Psoas muscle (tissue), 8 donors: Measurements from ENCODE around the gene ANKAR. TPM values are rescaled to one million over a fixed set of nuclear protein-coding genes. Genes with fewer than 3 reads are reported as not detected.

Experiments
- ATAC-seq, 4 donors: fragments of 200-7000 bp; cut with Tn5 transposase; one replicate each; pipeline ENCODE4 v1.9.1; 2020; ENCODE audit warnings: moderate library complexity in 3 of 4, mild to moderate bottlenecking in 2 of 4
- DNase-seq, 2 donors: peaks; one replicate each; pipeline ENCODE4 v3.0.0-alpha.2; 2020
- H3K27ac ChIP-seq: fragments of 200-600 bp; one replicate; pipeline ENCODE4 v1.8.0; 2022
- H3K27me3 ChIP-seq, 3 donors: fragments of 200-600 bp in 1 of 3; one replicate each; pipeline versions ENCODE4 v1.6.1 to v1.8.0; 2013 to 2022; ENCODE audit warnings: low read length in 2 of 3, mild to moderate bottlenecking in 2 of 3, moderate library complexity in 1 of 3; ENCODE audit not compliant: insufficient read depth in 3 of 3
- H3K36me3 ChIP-seq, 2 donors: fragments of 200-600 bp in 1 of 2; one replicate each; pipeline versions ENCODE4 v1.6.1 to v1.8.0; 2013 to 2022; ENCODE audit warnings: low read depth in 1 of 2, mild to moderate bottlenecking in 1 of 2, moderate library complexity in 1 of 2; ENCODE audit not compliant: insufficient read depth in 1 of 2
- H3K4me1 ChIP-seq: fragments of 200-600 bp; one replicate; pipeline ENCODE4 v1.8.0; 2022
- H3K4me3 ChIP-seq: fragments of 200-600 bp; one replicate; pipeline ENCODE4 v1.8.0; 2022; ENCODE audit warnings: mild to moderate bottlenecking
- H3K9me3 ChIP-seq: fragments of 200-600 bp; one replicate; pipeline ENCODE4 v1.8.0; 2022
- WGBS, 3 donors: extraction: QIAGEN DNeasy Blood & Tissue Kit; methylation state at CpG; one replicate each; pipeline versions ENCODE4 v1.1.6 to v1.1.7; 2013; 5-methylcytosine and 5-hydroxymethylcytosine counted together
- intact Hi-C, 2 donors: fragments of 100-400 bp; cut with DNase I; formaldehyde crosslinking; loops; one replicate each; pipeline versions ENCODE4 v1.11.0 to v1.14.2; 2022
- polyA plus RNA-seq, 3 donors: library from polyadenylated mRNA; stranded (reverse); fragments of 200-250 nt; gene quantifications; one replicate each; pipeline ENCODE4 v1.2.3, GENCODE V29; 2013
- total RNA-seq, 4 donors: library from RNA; stranded (reverse); fragmentation: NEBNext Ultra II Directional in 2 of 4; extraction: Animal tissue kit (Norgen Biotek cat#: 25700) in 2 of 4; gene quantifications; one replicate each; pipeline versions ENCODE4 v1.2.1 to v1.2.4, GENCODE V29; 2021 to 2023
- TF ChIP-seq, protein P1 (sequence below): fragments of 200-600 bp; IDR thresholded peaks from one replicate; pipeline ENCODE4 v1.8.0; 2022; ENCODE audit warnings: antibody characterized with exemption
- donor health status: healthy with polysubstance abuse.
- donor health status: DM: no; HTN: no; CAD: no; lungs with moderate emphysema.
- donor health status: Bipolar disorder and iron deficiency.
- donor health status: healthy.
- donor health status: DM: yes; HTN: yes; CAD: no.
- donor health status: DM: no; HTN: no; CAD: no.
- donor health status: DM: no; HTN: no; CAD: no.
- donor health status: DM: yes; HTN: yes; CAD: no.

The ANKAR gene
- total and polyA plus RNA-seq, 7 donors = 0.72 to 8.7 (median 4.1) TPM

DNA sequence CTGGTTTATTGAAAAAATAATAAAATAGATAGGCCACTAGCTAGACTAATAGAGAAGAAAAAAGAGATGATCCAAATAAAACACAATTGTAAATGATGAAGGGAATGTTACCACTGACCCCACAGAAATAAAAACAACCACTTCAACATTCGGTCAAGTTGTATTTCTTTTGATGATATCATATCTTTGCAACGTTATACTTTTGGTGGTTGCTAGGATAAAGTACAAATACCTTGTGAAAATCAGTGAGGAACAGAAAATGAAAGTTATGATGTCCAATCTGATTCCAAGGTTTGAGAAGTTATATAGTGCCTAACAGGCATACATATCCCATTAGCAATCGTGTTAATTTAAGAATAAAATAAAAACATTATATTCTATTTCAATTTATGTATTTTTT lies 19.8 kb upstream of the ANKAR start:
- Histone ChIP-seq H3K27me3 (no peaks in the 10 kb centered on the region), H3K9me3 (no peaks in the 10 kb centered on the region), H3K36me3 (no peaks in the 10 kb centered on the region), H3K4me1 (no peaks in the 10 kb centered on the region), H3K4me3 (no peak overlapping the region), H3K27ac (no peak overlapping the region)
- no peak for ATAC-seq
- DNase-seq = no peak
- TF ChIP-seq, protein P1, sequence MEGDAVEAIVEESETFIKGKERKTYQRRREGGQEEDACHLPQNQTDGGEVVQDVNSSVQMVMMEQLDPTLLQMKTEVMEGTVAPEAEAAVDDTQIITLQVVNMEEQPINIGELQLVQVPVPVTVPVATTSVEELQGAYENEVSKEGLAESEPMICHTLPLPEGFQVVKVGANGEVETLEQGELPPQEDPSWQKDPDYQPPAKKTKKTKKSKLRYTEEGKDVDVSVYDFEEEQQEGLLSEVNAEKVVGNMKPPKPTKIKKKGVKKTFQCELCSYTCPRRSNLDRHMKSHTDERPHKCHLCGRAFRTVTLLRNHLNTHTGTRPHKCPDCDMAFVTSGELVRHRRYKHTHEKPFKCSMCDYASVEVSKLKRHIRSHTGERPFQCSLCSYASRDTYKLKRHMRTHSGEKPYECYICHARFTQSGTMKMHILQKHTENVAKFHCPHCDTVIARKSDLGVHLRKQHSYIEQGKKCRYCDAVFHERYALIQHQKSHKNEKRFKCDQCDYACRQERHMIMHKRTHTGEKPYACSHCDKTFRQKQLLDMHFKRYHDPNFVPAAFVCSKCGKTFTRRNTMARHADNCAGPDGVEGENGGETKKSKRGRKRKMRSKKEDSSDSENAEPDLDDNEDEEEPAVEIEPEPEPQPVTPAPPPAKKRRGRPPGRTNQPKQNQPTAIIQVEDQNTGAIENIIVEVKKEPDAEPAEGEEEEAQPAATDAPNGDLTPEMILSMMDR = no peak
- WGBS, 3 donors = 66 to 69% (median 66%) methylated on average over 3 of the region's 3 CpGs
- intact Hi-C loops = no loop called here

DNA sequence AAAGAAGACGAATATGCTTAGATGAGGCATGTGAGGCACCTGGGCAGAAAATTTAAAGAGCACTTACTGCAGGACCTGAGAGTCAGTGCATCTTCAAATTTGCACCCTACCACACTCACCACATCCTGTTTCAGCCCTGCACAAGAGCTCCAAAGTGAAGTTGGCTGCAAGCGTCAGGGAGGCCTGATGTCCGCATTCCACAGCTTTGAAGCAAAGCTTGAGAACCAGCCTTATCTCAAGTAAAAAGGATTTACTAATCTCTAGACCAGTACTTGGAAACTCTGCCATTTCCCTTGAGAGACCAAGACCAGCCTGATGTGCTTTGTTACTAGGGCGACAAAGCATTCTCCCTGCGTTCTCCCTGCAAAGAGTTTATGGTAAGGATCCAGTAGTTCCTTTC lies 16.6 kb upstream of the ANKAR start:
- H3K27ac ChIP-seq = no peak overlapping the region
- ATAC-seq = no peak
- H3K9me3 ChIP-seq = no peaks in the 10 kb centered on the region
- H3K4me1 ChIP-seq = peaks cover 6% of the 10 kb centered on the region
- H3K27me3 ChIP-seq = no peaks in the 10 kb centered on the region
- no peak for DNase-seq
- TF ChIP-seq, protein P1 = no peak
- H3K4me3 ChIP-seq = no peak overlapping the region
- intact Hi-C loops = no loop called here
- 75 to 82% (median 79%) methylated on average over 5 of the region's 5 CpGs for WGBS, 3 donors
- no peaks in the 10 kb centered on the region for H3K36me3 ChIP-seq

DNA sequence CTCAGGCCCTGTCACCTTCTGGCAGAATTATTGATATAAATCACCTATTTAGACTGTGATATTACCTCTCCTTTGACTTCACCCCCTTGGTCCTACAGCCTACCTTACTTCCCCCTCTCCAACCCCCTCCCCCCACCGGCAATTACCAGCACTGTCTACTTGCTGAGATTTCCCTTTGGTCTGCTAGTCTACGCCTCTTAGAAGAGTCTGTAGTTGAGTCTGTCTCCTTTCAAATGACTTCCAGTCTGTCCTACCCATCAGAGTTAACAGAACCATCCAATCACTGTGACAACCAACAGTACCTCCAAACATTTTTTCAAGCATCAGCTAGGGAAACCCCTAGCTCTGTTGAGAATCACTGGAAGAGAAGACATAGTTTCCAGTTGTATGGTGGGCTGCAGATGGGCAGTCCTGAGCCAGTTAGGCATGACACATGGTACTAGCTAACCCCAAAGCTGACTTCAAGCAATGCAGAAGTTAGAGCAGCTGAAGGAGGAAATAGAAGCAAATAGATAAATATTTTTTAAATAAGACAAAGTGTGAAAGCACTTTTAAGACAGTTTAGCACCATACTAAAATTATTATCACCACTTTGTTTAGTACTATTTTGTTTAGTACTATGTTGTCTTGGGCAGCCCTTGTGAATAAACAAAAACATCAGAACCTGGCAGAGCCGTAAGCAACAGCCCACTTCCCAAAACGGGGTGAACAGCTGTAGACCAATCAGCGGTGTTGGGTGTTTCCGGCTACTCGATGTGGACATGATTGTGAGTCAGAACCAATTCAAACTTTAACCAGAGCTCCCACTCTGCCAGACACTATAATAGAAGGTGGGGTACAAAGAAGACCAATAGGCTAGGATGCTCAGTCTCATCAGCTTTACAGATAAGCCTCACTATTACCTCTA lies 15.9 kb upstream of the ANKAR start:
- ATAC-seq (no peak), DNase-seq (no peak)
- H3K36me3 ChIP-seq = no peaks in the 10 kb centered on the region
- no peaks in the 10 kb centered on the region for H3K27me3 ChIP-seq
- no peaks in the 10 kb centered on the region for H3K9me3 ChIP-seq
- H3K4me3 ChIP-seq = no peak overlapping the region
- no peak overlapping the region for H3K27ac ChIP-seq
- WGBS, 3 donors = 63 to 69% (median 66%) methylated on average over 7 of the region's 7 CpGs
- peaks cover 10% of the 10 kb centered on the region for H3K4me1 ChIP-seq
- TF ChIP-seq, protein P1 = no peak
- intact Hi-C loops = no loop called here

DNA sequence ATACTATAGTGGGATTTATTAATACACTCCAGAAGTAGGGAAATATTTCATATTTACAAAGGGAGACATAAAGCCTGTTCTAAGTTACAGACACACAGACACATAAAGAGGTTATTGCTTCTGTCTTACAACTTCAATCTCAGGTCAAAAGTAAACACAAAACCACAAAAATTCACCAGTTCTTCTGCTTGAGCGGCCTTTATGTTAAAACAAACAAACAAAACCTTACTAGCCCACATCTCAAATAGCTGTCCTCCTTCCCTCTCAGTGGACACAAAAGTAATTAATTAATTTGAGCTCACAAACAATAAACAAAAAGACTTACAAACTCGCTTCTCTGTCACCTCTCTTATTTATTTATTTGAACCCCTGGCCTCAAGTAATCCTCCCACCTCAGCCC lies 14.7 kb upstream of the ANKAR start:
- H3K4me1 ChIP-seq = peaks cover 20% of the 10 kb centered on the region

More for the DNA sequence above, 14.7 kb upstream of the ANKAR start:
- DNase-seq (no peak), ATAC-seq (no peak)
- TF ChIP-seq, protein P1 = no peak
- Histone ChIP-seq H3K27ac (no peak overlapping the region), H3K9me3 (no peaks in the 10 kb centered on the region), H3K27me3 (no peaks in the 10 kb centered on the region), H3K36me3 (no peaks in the 10 kb centered on the region), H3K4me3 (no peak overlapping the region)
- intact Hi-C loops = loop anchor here (5.0 to 10.0 kb wide), 3 partner anchors 38 to 415 kb away; partner anchors contain the start of gene OSGEPL1 (in 1 of the 2)
- 62 to 68% (median 68%) methylated on average over 2 of the region's 2 CpGs for WGBS, 3 donors
